ENCODE results near the gene PADI6.
"Not testable (repeated sequence)": the region's sequence is repeated elsewhere in the genome, so short reads cannot be mapped to it uniquely, and the experiment has no call there.

PADI6 gene

DNA sequence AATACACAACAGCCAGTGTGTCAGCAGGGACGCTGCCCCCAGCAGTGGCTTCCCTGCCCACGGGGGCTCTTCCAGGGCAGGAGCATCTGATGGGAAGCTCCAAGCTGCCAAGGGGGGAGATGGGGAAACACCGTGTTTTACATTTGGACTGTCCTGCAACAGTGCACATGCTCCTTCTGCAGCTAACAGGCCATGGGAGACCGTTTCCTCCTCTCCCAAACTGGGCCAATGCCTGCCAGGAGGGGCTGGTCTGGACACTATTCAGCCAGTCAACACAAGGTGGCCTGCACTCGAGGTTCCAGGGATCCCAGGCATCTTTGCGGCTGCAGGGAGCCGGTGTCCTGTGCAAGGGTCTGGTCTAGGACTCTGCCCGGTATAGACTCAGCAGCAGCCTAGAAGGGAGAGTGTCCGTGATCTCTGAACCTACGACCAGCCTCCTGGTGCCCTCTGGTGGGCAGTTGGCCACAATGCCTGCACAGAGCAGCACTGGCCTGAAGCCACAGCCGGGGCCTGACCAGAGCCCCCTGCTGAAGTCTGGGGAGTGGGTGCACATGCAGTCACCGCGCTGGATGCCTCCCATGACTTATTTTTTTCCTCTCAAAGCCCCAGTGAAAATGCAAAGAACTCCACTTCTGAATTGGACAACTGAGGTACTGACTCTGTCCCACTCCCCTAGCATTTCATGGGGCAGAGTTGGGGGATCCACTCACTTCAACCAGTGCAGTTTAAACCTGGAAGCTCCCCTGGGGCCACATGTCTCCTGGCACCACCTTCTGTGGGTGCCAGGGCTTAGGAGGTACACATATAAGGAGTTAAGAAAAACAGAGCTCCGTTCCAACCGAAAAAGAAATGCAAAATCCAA lies 34.1 kb downstream of the PADI6 start:
- peak in 1 of 2 experiments; percentile 58 for DNase-seq

GRCh38 chr1:17406760-17407475 lies 34.9 kb downstream of the PADI6 start:
- not testable (repeated sequence) for DNase-seq

DNA sequence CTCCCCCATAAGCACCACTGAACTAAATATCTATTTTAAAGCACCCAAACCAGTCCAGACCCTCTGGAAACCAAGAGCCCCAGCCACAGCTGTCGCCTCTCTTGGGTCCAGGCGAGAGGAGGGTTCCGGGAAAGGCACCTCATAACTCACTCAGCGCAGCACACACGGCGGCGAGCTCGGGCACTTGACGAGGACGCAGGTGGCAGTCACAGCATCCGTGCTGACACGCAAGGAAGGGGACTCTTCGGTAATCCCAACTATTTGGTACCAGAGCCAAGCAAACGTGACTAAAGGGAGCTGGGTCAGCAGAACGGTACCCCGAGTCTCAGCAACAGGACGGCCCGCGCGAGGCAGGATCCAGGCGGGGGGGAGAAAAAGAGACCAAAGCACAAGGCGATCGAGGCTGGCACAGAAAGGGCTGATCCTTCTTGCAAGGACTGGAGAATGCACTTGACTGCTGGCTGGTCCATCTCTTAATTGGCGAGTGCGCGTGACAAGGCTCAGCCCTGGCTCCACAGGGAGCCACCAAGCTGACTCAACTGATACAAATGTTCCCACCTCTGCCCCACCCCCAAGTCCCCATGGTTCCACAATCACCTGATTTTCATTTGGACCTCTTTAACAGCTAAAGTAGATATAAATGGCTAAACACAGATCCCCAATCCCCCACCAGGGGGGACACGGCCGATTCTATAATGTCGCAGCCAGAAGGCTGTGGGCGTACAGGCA lies 36.0 kb downstream of the PADI6 start:
- DNase-seq = not testable (repeated sequence)

DNA sequence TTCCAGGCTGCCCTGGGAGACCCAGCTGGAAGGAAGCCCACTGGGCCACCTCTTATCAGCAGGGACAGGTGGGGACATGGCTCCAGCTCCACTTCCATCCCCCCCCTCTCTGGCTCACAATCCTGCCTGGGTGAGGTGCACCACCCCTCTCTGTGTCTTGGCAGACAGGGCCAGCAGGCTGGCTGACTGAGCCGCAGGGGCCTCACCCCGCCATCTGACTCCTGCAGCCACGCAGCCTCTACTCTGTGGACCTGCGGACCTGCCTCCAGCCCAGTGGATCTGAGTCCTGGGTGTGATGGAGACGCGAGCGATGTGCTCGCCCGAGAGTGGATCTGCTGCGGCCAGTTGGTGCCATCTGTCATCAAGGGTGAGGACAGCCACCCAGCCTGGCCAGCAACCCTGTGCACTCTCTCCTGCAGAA lies 37.4 kb downstream of the PADI6 start:
- no peak for DNase-seq

DNA sequence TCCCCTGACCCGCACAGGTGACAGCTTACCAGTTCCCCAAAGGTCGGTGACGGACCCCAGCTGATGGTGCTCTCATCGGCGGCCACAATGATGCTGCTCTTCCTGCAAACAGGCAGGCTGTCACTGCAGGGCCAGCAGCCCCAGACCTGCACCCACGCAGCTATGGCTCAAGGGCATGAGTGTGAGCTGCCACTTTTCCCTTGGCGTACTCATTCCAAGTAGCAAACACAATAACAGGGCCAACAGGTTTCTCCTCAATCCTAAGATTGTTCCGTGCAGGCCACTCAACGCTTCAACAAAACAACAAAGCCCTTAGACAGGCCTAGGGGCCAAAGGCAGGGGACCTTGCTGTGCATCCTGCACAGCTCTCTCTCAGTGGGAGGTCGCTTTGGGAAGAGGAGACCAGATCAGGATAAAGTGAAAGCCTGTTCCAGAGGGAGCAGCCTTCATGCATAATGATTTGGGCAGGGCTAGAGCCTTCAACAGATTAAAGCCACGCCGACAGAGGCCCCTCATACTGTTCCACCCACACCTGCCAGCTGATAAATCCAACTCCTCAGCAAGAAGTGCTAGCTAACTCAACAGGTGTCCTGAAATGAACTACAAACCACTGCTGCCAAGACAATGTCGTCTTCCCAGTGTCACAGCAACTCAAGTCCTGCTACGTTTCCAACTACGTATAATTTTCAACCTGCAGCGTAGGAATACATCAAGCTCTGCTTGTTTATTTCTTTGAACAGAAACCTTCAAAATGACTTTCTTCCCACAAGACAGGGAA lies 40.3 kb downstream of the PADI6 start:
- no peak for DNase-seq

DNA sequence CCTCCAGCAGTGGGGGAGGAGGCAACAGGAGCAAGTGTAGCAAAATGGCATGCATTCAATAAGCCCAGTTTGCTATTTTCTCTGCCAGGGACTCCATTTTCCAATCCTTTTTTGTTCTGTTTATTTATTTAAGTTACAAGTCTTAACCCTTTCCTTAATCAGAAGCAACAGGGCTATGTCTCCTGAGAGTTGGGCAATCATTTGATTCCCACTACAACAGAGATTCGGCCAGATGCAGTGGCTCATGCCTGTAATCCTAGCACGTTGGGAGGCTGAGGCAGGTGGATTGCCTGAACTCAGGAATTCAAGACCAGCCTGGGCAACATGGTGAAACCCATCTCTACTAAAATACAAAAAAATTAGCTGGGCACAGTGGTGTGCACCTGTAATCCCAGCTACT lies 42.0 kb downstream of the PADI6 start:
- no peak for DNase-seq

DNA sequence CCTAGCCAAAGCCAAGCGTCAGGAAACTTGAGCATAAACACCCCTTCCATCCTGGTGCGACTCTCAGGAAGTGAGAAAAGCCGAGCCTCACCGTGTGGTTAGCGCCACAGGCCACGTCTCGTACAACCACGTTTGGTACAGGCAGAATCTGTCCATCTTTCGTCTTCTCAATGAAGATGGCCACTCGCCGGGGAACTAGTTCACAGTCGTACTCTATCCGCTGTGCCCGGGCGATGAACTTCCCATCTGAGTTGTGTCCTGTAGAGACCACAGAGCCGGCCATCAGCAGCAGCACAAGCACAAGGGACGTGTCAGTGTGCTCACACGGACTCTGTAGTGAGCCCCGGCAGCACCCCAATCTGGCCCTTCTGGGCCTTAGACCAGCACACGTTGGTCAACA lies 44.4 kb downstream of the PADI6 start:
- DNase-seq = no peak

DNA sequence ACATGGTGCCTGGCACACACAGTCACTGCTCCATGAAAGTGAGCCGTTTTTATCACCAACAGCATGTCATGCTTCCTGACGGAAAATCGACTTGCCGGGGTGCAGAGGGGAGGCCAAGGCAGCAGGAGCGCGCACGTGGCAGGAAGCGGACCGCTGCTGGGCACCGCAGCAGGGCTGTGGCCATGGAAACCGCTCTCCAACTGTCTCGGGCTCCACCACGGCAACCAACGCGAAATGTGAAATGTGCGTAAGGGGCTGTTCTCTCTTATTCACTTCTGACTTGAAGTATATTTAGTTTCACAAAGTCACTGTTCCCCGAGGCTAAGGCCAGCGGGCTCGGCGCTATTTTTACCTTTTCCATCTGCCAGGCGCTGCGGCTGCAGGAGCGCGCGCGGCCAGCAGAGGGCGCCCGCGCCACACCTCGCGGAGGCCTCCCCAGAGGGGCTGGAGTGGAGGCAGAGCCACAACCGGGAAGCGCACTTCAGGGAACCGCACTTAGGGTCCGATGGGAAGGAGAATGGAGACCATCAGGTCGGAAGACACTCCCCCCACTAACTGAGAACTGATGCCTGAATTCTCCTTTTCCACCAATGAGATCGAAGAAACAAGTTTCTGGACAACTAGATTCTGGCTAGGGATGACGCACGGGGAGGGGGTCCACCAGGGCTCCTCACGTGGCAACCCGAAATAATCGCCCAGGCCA lies 47.8 kb downstream of the PADI6 start:
- no peak for DNase-seq

DNA sequence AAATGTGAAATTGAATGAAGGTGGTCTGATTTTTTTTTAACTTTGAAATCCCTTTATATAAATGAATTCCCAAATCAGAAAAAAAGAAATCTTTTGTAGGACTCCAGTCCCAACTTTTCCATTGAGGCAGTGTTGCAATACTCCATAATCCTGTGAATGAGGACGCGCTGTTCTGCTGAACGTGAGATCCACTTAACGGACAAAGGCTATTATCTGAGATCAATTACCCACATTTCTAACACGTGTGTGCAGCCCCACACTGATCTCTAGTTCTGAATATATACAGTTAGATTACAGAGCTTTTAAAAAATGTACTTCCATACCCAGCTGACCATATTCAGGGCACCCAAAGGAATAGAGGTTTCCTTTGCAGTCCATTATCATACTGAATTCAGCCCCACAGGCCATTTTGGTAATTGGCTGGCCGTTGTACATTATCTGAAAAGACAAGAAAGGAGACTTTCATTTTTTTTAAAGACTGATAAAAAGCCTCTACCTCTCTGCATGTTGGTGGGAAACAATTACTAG lies 48.5 kb downstream of the PADI6 start:
- DNase-seq = no peak

DNA sequence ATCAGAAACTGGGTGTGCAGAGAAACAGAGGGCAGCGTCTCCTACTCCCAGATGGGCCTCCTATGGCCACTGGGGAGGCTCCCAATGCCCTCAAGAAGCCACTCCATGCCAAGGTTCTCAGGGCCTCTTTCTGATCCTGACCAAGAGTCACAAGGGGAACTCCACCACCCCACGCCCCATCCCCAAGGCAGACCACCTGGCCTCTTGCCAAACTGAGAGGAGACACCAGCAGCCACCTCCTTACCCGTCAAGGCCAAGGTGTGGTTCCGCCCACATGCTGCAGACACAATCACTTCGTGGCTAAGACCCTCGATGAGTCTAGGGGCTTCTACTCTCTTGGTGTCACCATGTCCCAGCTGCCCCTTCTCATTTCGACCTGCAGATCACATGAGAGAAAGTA lies 50.5 kb downstream of the PADI6 start:
- DNase-seq = no peak

- no peak for DNase-seq
Measured at GRCh38 chr1:17423781-17424245, 51.8 kb downstream of the PADI6 start.

DNA sequence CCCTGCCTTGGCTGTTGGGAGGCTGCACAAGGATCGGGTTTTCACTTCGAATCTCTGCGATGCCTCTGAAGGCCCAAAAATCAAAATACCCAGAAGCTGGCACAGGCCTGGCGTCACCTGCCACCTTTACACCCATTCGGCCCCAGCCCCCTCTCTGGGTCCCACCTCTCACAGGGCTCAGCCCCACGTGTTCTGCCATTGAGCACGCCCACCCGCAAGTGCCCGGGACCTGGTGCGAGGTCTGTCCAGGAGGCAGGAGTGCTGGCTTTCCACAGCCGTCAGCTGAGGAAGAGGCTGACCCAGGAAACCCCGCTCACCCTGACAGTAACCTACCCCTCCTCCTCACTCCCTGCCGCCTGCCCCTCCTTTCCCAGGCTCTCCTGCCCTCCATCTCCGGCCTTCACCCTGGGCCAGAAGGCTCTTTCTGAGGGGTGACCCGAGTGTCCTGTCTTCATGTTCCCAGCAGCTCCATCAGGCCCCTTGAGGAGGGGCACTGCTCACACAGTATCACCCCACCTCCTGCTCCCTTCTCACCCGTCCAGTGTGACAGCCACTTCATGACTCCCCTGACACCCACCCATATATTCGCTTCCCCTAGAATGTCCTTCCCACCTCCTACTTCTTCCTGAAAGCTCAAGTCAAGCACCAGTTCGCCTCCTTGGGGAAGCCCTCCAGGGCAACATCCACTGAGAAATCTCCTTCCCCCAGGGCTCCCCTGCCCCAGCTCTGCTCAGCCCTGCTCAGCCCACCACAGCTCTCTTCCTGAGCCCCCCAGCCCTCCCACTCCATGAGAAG lies 54.0 kb downstream of the PADI6 start:
- DNase-seq = no peak

DNA sequence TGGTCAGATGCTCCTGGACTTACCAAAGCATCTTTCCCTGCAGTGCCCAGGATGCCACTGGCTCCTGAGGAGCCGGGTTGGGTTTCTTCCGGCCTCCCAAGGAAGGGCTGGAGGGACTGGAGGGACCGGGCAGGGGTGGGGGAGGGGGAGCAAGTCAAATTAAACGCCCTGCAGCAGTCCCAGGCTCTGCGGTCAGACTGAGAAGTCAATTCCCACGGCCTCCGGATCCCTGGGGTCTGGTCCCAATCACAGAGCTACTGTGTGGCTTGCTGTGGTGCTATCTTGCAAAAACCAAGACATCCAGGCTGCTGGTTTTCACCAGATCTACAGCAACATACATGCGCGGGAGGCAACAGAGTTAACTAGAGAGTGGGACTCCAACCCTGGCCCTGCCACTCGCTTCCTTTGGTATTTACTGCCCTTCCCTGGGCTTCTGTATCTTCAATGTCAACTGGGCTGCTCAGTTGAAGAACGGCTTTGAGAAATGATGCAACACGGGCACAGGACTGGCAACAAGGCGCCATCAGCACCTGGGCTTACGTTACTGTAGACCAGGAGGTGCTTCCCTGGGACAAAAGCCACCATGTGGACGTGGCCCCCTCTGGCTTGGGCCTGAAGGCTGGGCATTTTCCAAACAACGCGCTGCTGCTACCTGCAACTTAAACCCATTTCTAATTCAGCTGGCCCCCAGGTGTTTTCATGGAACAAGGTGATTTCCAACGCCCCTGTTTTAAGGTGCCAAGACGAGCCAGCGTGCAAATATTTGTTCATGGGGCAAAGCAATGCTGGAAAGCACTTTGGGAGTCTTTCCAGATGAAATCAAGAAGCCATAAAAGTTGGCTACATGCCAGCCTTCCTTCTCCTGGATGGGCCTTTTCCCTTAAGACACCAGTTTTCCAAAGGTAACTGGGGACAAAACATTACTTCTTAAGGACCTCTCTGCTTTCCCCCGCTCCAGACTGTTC lies 56.0 kb downstream of the PADI6 start:
- no peak for DNase-seq

- no peak for DNase-seq
Measured at GRCh38 chr1:17429183-17429582, 57.2 kb downstream of the PADI6 start.

DNA sequence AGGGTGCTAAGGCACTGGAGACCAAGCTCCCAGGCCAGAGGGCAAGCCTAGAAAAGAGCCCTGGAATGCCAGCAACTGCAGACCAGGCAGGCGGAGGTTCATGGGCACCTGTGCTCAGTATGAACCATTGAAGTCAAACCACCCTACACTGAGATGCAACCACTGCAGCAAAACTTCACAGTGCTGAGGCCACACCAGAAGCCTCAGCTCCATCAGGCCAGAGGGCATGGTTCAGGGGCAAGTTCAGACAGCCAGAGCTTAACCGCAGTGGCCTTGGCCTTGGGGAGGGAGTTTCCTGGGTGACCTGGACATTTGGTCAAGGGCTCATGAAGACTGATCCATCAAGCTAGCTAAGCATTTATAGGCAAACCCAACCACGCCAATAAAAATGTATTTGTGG lies 60.4 kb downstream of the PADI6 start:
- no peak for DNase-seq

GRCh38 chr1:17433261-17433660 lies 61.3 kb downstream of the PADI6 start:
- no peak for DNase-seq

GRCh38 chr1:17434016-17434415 lies 62.0 kb downstream of the PADI6 start:
- DNase-seq = no peak

GRCh38 chr1:17434601-17435000 lies 62.6 kb downstream of the PADI6 start:
- no peak for DNase-seq

- no peak for DNase-seq
Measured at GRCh38 chr1:17436380-17437174, 64.6 kb downstream of the PADI6 start.
